Measurements from ENCODE around the gene SLC13A3.
"Not testable (repeated sequence)": the region's sequence is repeated elsewhere in the genome, so short reads cannot be mapped to it uniquely, and the experiment has no call there.

SLC13A3 gene

GRCh38 chr20:46680684-46681031, 29.4 kb upstream of the SLC13A3 start:
- DNase-seq = no peak

DNA sequence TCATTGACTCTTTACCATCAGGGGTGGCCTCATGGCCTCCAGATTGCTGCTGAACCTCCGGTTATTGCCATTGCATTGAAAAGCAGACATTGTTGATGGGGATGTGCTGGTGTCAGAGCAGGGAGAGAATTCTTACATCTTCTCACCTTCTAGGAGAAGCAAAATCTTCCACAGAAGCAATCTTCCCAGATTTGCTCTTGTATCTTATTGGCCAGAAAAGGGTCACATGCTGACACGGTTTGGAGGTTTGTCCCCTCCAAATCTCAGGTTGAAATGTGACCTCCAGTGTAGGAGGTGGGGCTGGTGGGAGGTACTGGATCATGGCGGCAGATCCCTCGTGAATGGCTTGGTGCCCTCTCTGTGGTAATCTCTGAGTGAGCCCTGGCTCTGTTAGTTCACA, 27.3 kb upstream of the SLC13A3 start:
- DNase-seq = no peak

- DNase-seq = no peak
Measured at GRCh38 chr20:46677608-46678007, 26.3 kb upstream of the SLC13A3 start.

- not testable (repeated sequence) for DNase-seq
Measured at GRCh38 chr20:46676649-46677316, 25.5 kb upstream of the SLC13A3 start.

DNA sequence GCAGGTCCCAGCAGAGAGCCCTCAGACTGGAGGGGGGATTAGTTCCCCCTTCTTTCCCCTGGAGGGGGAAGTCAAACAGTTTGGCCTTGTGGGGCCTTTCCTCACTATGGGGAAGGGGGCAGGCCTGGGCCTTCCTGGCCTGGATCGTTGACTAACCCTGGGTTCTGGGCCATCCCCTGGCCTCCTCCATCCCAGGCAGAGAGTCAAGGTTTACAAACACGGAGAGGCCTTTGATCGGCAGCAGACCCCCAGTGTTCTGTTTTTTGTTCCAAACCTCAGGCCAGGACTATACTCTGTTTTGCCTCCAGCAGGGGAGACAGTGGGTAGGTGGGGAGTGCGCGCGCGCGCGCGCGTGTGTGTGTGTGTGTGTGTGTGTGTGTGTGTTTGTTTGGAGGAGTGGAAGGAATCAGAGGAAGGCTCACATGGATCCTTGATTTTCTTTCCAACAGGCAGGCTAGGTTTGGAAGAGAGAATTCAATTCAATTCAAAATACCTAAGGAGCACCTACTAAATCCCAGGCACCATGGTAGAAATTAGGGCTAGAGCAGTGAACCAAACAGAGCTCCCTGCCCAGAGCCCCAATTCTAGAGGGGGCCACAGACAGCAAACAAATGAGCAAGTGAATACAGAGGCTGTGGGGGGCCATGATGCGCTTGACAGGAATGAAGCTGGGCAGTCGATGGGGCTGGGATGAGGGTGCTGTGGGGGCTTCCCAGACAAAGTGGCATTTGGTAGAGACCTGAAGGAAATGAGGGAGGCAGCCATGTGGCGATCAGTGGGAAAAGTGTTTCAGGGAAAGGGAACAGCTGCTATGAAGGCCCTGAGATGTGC, 23.2 kb upstream of the SLC13A3 start:
- no peak for DNase-seq

DNA sequence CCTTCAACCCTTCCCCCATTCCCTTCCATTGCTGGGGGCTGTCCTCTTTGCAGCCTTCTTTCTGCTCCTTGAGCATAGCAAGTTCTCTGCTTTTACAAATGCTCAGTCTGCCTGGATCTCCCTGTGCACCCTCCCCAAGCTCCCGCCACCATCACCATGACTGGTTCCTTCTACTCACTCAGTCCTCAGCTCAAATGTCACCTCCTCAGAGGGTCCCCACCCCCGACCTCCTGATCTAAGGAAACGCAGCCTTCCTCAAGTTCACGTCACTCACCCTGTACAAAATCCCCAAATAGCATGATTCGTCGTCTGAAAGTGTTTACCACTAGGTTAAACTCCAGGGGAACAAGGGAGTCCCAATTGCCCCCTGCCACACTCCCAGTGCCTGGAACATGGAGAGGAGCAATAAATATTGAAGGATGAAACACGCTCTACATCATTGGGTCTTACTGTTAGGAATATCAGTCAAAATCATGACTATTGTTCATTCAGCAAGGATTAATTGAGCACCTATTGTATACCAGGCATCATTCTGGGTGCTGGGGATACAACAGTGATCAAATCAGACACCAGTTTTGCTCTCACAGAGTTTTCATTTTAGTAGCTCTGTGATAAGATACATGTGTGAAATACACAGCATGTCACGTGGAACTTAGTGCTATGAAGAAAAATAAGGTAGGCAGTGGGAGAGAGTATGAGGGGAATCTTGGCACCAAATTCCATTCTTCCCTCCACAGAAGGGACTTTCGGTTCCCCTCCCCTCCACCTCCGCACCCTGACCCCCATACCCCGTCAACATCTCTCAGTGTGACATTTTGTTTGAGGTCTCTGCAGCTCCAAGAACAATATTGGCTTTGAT, 22.4 kb upstream of the SLC13A3 start:
- no peak for DNase-seq

DNA sequence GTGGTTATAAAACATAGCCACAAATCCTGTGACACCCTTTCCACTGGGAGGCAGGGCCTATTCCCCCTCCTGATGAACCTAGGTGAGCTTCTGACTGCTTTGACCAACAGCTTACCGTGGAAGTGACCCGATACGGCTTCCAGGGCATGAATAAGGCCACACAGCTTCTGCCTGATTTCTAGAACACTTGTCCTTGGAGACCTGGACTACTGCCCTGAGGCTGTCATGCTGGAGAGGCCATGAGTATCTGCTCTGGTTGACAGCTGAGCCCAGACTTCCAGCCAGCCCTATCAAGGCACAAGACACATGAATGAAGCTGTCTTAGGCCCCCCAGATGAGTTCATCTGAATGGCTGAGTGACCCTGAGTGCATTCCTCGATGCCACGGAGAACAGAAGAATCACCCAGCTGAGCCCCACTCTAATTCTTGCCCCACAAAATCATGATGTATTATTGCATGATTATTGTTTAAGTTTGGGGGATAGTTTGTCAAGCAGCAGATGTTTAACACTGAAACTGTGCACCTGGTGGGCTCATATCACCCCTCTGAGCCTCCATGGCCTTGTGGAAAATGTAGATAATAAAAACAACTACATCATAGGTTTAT, 21.4 kb upstream of the SLC13A3 start:
- no peak for DNase-seq

GRCh38 chr20:46671866-46672542, 20.7 kb upstream of the SLC13A3 start:
- no peak for DNase-seq

DNA sequence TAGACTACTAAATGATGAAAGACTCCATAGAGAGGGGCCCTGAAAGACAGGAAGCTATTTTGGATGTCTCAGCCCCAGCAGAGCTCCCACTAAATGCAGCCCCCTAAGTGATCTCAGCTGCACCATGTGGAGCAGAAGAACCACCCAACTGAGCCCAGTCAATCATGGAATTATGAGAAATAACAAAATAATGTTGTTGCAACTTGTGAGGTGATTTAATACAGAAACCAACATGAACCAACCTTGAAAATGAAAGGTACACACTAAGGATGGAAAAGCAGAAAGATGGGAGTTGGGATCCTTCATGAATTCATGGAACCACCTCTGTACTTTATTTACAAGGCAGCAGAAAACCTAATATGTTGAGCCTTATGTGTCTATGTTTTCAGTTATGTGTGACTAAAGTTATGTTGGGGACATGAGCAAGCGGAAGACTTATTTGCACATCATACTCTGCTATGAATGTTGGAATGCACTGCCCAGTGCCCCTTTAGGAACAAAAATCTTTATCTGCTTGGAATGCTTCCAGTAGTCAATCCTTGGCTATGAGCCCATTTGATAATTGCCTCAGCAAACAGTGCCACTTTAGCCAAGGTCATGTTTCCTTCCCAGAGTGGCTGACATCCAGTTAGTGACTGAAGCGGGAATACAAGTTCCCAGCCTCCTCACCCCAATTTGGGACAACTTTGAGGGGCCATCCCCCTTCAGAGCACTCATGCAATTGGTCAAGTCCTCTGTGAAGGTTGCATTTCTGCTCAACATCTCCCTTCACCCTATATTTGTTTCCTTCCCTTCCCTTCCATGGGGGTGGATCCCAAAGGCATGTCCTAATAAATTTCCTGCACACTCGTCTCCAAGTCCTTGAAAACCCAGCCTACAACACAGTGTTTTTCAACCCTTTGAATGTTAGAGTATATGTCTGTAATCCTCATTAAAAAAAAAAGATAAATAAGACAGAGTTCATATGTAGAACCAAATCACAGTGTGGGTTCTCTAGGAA, 19.6 kb upstream of the SLC13A3 start:
- DNase-seq = no peak

- DNase-seq = no peak
Measured at GRCh38 chr20:46670228-46670584, 18.9 kb upstream of the SLC13A3 start.

- no peak for DNase-seq
Measured at GRCh38 chr20:46666818-46667515, 15.7 kb upstream of the SLC13A3 start.

- no peak for DNase-seq
Measured at GRCh38 chr20:46666306-46666705, 15.0 kb upstream of the SLC13A3 start.

DNA sequence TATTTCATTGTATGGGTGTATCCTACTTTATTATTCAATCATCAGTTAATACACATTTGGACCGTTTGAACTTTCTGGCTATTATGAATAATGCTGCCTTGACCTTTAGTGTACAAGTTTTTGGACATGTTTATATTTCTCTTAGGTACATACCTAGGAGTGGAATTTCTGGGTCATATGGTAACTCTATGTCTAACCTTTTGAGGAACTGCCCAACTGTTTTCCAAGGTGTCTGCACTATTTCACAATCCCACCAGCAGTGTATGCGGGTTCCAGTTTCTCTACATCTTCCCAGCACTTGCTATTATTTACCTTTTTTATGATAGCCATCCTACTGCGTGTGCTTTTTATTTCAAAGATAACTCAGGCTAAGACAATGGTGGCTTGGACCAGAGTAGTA, 14.3 kb upstream of the SLC13A3 start:
- DNase-seq = no peak

DNA sequence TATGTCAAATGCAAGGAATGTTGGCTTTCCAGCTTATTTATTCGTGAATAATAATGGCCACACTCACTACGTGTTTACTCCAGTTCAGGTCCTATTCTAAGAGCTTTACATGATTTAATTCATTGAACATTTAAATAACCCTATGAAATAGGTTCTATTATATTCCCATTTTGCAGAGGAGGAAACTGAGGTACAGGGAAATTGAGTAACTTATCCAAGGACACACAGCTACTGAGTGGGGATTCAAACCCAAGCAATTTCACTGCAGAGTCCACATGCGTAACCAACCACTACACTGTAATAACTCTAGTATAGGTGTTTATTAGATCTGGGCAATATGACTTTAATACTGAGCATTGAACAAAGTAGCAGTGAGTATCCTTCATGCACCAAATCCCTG, 12.3 kb upstream of the SLC13A3 start:
- DNase-seq = no peak

DNA sequence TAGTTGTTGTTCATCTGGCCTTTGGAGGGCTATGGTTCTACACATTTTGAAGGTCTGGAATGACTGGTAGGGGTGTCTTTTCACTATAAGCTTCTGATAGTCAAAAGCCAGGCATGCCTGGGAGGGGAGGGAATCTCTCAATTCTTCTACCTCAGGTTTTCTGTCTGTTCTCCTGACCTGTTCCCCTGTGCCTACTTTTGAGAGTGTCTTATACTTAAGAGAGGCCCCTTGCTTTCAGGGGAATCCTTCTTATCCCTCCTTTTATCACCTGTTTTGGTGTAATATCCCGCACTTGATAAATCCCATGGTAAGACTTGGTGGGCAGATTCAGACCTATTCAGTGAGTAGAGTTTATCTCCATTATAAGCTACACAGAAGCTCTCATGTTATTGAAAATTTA, 10.4 kb upstream of the SLC13A3 start:
- no peak for DNase-seq

GRCh38 chr20:46660487-46660886, 9.2 kb upstream of the SLC13A3 start:
- DNase-seq = no peak

DNA sequence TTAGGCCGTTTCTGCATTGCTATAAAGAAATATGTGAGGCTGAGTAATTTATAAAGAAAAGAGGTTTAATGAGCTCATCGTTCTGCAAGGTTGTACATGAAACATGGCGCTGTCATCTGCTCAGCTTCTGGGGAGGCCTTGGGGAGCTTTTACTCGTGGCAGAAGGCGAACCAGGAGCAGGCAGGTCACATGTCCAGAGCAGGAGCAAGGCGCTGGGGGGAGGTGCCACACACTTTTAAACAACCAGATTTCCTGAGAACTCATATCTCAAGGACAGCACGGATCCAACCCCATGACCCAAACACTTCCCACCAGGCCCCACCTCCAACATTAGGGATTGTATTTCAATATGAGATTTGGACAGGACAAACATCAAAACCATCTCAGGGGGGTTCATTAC, 6.4 kb upstream of the SLC13A3 start:
- DNase-seq = no peak

DNA sequence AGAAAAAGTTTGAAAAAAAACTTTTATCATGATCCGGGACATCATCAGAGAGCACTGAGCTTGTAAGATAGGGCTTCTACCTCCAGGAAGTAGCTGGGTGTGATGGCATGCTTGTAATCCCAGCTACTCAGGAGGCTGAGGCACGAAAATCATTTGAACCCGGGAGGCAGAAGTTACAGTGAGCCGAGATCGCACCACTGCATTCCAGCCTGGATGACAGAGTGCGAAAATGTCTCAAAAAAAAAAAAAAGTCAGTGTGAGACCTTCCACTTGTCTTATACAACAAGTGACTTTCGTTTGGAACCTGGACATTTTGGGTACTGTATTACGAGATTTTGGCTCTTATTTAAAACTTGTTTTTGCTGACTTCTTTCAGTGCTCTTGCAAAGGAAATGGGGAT, 5.9 kb upstream of the SLC13A3 start:
- no peak for DNase-seq

DNA sequence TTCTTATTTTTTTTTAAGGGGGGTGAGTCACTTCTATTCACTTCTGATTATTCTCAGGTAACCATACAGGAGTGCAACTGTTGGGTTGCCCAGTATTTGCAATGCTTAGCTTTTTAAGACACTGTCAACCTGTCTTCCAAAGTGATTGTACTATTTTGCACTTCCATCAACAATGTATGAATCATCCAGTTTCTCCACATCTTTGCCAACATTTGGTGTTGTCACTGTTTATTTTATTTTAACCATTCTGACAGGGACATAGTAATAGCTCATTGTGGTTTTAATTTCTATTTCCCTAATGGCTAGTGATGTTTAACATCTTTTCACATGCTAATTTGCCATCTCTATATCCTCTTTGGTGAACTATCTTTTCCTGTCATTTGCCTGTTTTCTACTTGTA, 1.4 kb upstream of the SLC13A3 start:
- no peak for DNase-seq

- no peak for DNase-seq
Measured at GRCh38 chr20:46650575-46651090, 626 bp downstream of the SLC13A3 start.
